SH-SY5Y (cell line): ENCODE results near the gene RGS12.

Source experiments
- GATA2 ChIP-seq: IDR thresholded peaks from 2 replicates; pipeline ENCODE4 v1.6.1; 2011; ENCODE audit warnings: mild to moderate bottlenecking, low read depth, low read length
- GATA3 ChIP-seq: IDR thresholded peaks from 2 replicates; pipeline ENCODE4 v1.6.1; 2011; ENCODE audit warnings: low read depth, mild to moderate bottlenecking, low read length, moderate library complexity

RGS12 gene

GRCh38 chr4:3261411-3262207, 31.2 kb upstream of the RGS12 start:
- TF ChIP-seq GATA3 (no peak), GATA2 (no peak)

GRCh38 chr4:3262208-3263052, 30.4 kb upstream of the RGS12 start:
- no peak for TF ChIP-seq GATA3
- no peak for TF ChIP-seq GATA2

GRCh38 chr4:3263053-3263875, 29.6 kb upstream of the RGS12 start:
- no peak for TF ChIP-seq GATA3
- TF ChIP-seq GATA2, result no peak

GRCh38 chr4:3263876-3264193, 29.0 kb upstream of the RGS12 start:
- TF ChIP-seq GATA3, result no peak
- TF ChIP-seq GATA2, result no peak

- TF ChIP-seq GATA3 (no peak), GATA2 (no peak)
These were observed 26.7 kb upstream of the RGS12 start for GRCh38 chr4:3266076-3266475.

GRCh38 chr4:3267576-3268394, 25.0 kb upstream of the RGS12 start:
- TF ChIP-seq GATA3, result no peak
- no peak for TF ChIP-seq GATA2

GRCh38 chr4:3268395-3269104, 24.3 kb upstream of the RGS12 start:
- no peak for TF ChIP-seq GATA2
- no peak for TF ChIP-seq GATA3

- TF ChIP-seq GATA3 (no peak), GATA2 (no peak)
These were observed 23.5 kb upstream of the RGS12 start for GRCh38 chr4:3269105-3269927.

GRCh38 chr4:3269991-3270611, 22.7 kb upstream of the RGS12 start:
- TF ChIP-seq GATA3 (no peak), GATA2 (no peak)

- no peak for TF ChIP-seq GATA2
- TF ChIP-seq GATA3, result no peak
These were observed 21.7 kb upstream of the RGS12 start for GRCh38 chr4:3271131-3271530.

GRCh38 chr4:3276986-3277385, 15.8 kb upstream of the RGS12 start:
- TF ChIP-seq GATA3 (no peak), GATA2 (no peak)

GRCh38 chr4:3280466-3280865, 12.4 kb upstream of the RGS12 start:
- TF ChIP-seq GATA2, result no peak
- TF ChIP-seq GATA3, result no peak
